GM18526 (cell line): ENCODE data around the gene MRPL33.

ENCODE experiments used
- POLR2A ChIP-seq: IDR thresholded peaks from 3 replicates; pipeline ENCODE4 v1.6.1; 2011; ENCODE audit not compliant: insufficient read length; ENCODE audit errors: extremely low read depth

Gene MRPL33

DNA sequence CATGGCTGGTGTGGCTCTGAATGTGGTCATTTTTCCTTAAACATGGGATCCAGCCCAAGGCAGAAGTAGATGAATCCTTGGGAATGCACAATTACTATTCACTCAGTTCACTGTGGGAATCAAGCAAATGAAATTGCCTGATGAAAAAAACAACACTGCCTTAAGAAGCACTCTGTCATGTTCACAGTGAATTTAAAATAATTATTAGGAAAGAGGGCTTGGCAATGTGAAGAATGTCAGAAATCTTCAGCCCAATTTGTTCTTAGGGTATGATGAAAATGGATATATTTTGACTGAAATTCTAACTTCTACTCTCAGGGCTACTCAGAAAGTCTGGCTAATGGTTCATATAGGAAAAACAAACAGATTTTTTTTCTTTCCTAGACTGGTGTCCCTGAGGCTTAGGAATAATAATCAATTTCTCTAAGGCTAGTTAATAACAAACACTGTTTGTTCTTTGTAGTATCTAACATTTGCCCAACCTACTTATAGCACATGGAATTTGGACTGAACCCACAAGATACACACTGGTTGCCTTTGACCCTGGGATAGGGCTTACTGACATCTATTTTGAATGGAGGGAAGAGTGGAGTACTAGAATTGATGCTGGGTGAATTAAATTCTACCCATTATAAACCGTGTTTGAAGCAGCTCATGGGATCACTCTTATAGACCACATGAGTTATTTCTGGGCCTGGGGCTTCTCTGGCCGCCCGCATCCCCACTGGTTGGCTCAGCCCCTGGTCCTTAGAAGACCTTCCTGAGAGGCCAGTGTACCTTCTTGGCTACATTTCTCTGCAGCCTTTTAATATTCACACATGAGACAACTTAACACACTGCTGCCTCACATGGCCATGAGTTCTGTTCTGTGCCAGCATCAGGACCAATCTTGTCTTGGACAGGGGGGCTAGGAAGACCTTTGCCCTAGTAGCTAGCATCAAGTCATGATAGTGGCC is 8.3 kb upstream of the MRPL33 start:
- no peak for TF ChIP-seq POLR2A

DNA sequence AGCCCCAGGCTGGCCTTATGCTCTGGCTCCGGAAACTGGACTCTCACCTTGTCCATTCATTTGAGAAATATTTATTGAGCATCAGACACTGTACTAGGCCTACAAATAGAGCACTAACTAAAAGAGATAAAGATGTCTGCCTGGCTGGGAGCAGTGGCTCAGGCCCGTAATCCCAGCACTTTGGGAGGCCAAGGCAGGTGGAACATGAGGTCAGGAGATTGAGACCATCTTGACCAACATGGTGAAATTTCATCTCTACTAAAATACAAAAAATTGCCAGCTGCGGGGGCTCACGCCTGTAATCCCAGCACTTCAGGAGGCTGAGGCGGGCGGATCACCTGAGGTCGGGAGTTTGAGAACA is 7.6 kb upstream of the MRPL33 start:
- TF ChIP-seq POLR2A = no peak

DNA sequence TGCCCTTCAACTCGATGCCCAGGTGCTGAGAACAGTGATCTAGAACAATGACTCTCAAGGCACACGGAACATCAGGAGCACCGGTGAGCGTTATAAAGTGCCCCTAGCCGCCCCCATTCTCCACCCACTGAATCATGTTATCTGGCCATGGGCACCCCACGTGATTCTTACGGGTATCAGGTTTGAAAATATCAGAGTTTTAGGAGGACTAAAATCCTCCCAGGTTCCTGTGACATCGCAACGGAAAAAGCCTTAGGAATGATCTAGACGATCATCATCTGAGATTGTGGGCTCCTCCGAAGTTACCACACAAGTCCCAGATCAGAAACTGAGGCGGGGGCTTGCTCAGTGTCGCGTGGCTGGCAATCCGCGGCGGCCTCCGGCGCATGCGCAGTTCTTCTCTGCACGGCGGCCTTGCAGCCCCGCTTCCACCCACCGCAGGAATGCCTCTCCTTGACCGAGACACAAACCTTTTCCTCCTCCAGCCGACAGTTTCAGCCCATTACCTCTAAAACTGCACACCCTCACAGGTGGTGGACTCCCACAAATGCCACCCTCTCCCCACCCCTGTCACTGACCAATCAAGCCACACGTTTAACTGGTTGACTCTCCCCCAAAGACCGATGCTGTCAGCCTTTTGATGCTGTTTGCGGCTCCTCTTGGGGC is 5.8 kb upstream of the MRPL33 start:
- no peak for TF ChIP-seq POLR2A

DNA sequence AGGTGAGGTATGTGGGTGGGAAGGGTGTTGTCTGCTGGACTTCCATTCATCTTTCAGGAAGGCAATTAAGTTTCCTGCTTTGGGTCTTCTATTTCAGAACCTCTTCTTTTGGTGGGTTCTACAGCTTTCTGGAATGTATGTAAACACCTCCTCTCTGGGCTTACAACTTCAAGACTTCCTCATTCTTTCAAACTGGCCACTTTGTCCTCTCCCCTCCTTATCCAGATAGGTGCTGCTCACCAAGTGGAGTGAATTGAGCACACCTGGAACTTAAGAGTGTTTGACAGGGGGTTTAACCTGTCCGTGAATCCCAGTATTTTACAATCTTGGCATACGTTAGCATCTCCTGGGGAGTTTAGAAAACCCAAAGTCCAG is 5.2 kb upstream of the MRPL33 start:
- TF ChIP-seq POLR2A = no peak

DNA sequence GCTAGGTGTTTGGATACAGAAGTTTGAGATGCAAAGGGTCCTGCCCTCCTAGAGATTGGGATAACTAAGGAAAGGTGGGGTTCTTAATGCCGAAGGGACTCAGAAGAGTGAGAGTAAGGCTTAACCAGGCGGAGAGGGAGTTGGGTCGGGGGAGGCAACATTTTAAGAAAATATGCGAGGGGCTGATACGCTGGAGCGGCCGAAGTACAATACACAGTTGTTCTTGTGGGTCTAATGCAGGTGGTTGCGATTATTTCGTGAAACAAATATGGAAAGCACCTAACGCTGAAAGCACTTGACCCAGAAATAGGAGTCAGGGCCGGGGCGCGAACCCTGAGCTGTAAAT is 344 bp upstream of the MRPL33 start:
- no peak for TF ChIP-seq POLR2A

DNA sequence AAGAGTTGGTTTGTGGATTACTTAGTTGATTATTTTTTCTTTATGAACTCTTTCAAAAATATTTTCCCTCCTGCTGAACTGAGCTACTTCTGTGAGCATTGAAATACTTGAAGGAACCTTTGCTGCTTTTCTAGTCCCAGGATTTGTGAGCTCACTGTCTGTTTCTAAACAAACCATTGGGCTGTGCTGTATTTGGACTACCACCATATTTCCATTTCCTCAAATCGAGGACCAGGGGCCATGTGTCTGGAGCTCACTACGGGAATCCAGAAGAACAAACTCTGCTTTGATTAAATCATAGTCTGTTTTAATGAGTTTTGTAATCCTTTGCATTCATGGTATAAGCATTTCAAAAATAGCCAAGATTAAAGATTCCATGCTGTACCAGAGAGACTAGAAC is 1.3 kb downstream of the MRPL33 start:
- TF ChIP-seq POLR2A = no peak

DNA sequence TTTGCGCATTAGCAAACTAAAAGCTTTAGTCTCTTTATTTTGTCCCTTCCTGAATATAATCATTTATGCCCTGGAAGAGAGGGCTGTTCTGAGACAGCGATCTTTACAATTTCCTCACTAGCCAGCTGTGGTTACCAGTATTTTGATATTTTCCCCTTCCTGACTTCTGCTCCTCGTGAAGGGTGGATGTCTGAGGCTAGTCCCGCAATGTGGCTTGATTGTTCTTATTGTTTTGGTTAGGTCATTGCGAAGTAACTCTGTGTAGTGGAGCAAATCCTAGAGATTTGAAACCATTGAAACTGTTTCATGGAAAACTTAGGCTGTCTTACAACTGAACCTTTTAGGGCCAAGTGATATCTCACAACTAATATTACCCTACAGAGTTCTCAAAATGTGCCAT is 2.4 kb downstream of the MRPL33 start:
- no peak for TF ChIP-seq POLR2A

DNA sequence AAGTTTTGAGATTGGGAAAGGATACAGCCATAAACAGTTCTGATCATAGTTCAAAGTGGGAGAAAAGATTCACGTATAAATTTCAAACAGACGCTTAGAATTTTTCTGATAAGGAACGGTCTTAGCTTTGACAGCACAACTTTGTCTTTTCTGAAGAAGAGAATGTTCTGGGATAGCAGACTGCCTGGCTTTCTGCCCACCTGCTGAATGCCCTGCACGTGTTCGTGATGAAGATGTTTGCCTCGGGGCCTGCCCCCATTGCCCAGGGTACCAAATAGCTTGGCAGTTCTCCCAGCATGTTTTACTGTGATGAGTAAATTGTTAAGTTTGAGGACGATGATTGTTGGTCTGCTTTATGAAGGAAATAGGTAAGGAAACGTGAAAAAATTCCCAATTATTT is 4.6 kb downstream of the MRPL33 start:
- TF ChIP-seq POLR2A = no peak

DNA sequence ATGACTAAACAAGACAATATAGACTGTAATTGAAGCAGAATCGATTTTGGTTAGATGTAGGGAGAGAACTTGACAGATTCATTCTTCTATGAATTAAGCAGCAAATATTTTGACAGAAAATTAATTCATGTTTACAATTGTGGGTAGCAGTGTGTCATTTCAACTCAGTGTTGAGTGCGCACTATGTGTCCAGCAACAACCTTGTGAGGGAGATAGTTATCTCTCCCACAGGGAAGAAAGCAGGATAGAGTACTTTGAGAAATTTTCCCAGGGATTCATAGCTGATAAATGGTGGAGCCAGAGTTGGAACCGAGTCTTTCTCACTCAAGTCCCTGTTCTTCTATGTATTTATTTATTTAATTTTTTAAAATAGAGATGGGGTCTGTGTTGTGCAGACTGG is 5.2 kb downstream of the MRPL33 start:
- TF ChIP-seq POLR2A = no peak

DNA sequence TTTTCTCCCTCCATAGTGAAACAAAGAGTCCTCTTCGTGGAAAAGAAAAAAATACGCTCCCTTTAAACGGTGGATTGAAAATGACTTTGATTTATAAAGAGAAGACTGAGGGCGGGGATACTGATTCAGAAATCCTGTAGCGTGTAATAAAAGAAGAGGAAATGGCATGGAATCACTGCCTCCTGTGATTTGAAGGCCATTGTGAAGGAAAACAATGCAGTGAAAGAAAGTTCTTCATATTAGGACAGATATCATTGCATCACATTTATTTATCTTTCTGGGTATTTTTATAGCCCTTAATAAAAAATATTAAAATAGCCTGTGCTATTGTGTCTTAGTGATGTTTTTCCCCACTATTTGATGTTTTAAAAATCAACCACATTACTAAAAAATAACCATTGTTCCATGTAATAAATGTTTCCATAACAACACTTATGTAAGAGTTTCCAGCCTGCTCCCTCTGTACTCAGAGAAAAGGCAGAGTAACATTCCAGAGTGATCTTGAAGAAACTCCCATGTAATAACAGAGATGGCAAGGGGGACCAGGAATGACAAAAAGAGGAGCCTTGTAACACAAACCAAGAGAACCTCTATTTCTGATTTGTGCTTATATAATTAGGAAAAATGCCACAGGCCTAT is 8.0 kb downstream of the MRPL33 start:
- TF ChIP-seq POLR2A = no peak

DNA sequence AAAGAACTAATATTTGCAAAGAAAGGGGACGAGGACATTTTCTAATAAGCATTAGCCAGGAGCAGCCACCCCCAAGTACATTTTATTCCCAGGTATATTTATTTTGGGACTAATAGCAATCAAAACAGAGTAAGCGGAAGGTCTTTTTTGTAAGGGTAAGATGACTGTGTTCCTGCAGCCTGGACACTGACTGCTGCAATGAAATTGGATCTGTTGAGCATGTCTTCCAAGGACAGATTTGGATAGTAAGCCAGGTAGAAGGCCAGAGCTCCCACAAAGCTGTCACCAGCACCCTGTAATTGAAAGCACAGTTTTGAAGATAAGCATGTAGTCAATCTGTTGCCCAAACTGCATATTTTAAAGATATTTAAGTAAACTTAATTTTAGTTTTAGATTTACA is 10.0 kb downstream of the MRPL33 start:
- no peak for TF ChIP-seq POLR2A

DNA sequence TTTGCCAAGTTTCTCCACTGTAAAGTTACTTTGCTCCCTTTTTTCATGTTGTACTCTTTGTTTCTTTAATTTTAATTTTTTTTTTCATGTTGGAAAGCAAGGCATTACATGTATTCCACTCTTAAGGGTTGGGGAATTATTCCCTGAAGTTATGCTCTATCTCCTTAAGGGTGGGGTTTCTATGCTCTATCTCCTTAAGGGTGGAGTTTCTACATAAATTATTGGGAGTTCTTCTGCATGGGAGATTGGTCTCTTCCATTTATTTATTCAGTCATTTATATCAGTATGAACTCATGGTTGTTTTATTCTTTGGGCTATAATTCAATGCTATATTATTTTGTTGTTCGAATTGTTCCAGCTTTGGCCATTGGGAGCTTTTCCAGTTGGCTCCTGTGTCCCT is 11.2 kb downstream of the MRPL33 start:
- TF ChIP-seq POLR2A = no peak

DNA sequence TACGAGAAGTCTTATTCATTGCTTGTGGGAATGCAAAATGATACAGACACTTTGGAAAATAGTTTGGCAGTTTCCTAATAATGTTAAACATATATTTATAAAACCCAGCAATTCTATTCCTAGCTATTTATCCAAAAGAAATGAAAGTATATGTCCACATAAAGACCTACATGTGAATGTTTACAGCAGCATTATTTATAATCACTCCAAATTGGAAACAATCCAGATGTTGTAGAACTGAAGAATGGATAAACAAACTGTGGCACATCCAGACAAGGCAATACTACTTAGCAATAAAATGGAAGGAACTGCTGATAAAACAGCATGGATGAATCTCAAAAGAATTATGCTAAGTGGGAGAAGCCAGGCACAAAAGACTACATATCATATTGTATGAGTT is 19.3 kb downstream of the MRPL33 start:
- TF ChIP-seq POLR2A = no peak

DNA sequence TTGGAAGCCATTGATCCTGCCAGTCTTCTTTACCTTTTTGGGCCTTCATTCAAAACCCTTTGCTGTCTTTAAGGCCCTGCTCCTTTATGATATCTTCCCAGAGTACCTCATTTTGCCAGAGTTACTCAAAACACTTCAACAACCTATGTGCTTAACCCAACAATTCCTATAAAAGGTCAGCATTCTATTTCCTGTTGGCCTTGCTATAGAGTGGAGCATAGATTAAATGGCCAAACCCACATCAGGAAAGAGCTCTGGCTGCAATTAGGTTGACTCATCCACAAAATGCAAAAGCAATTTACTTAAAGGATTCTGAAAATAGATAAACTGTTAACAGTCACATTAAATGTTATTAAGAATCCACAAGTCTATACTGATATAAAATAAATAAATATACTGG is 21.2 kb downstream of the MRPL33 start:
- TF ChIP-seq POLR2A = no peak

DNA sequence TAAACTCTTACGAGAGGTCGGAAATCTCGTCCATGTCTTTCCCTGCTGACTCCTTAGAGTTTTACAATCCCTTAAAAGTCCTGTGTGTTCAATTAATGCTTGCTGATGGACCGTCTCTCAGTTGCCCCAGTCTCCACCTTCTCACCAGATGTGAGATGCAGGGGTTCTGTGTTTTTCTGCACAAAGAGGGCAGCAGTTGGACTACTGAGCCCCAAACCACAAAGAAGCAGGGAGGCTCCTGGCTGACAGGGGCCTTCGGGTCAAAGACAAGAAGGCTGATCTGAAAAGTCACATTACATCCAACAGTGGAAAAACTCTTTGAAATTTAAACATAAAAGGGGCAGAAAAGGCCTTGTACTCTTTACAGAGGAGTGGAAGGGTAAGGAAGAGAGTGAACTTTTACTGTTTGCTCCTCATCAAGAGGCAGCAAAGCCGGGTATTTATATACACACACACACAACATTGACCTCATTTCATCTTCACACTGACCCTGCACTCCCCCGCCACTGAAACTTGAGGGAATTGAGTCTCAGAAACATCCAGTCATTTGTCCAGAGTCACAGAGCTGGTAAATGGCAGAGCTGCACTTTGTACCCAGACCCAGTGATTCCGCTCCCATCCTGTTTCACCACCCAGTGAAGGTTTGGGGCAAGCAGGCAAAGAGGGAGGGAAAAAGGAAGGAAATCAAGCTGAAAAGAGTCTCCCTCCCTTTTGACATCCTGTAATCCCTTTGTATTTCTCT is 23.7 kb downstream of the MRPL33 start:
- no peak for TF ChIP-seq POLR2A

DNA sequence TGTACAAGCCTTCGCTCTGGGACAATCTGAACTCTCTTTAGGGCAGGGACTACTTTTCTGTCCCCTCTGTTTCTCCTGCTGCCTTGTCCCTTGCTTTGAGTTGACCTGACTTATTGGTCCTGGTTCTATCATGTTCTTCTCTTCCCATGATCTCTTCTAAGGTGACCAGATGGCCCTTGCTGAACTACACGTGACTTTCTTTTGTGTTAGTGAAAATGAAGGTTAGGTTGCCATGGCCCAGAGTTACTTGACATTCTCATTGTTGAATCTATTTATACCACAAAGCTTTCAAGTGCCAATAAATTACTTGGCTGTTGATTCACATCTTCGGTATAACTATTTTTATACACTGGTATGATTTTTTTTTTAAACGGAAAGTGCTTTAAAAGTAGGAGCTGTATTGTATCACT is 24.4 kb downstream of the MRPL33 start:
- no peak for TF ChIP-seq POLR2A
